Adrenal gland (tissue), 12 donors: ENCODE measurements around the gene EHD1. TPM values are rescaled to one million over a fixed set of nuclear protein-coding genes. Genes with fewer than 3 reads are reported as not detected.

Experiments
- DNase-seq, 7 donors: peaks; one replicate each; pipeline ENCODE4 v3.0.0-alpha.2; 2019 to 2020
- H3K27ac ChIP-seq, 5 donors: fragments of 200-600 bp; sonication (generic) in 4 of 5; 1 replicate in 3 of 5; 2 replicates in 2 of 5; pipeline versions ENCODE4 v1.5.1 to v1.8.0; 2016 to 2020; ENCODE audit warnings: mild to moderate bottlenecking in 1 of 5
- H3K27me3 ChIP-seq: fragments of 200-600 bp; 2 replicates; pipeline ENCODE4 v1.8.0; 2021
- H3K36me3 ChIP-seq, 2 donors: fragments of 200-600 bp; replicated peaks in 1 of 2; 1 replicate in 1 of 2; 2 replicates in 1 of 2; pipeline versions ENCODE4 v1.5.1 to v1.8.0; 2018 to 2022
- H3K4me1 ChIP-seq, 2 donors: fragments of 200-600 bp; replicated peaks in 1 of 2; 1 replicate in 1 of 2; 2 replicates in 1 of 2; pipeline versions ENCODE4 v1.5.1 to v1.8.0; 2018 to 2021
- H3K4me3 ChIP-seq, 4 donors: fragments of 200-600 bp; sonication (generic) in 3 of 4; one replicate each; pipeline ENCODE4 v1.5.1; 2016 to 2018
- H3K9me3 ChIP-seq, 3 donors: fragments of 200-600 bp; sonication (generic) in 1 of 3; replicated peaks in 1 of 3; 1 replicate in 2 of 3; 2 replicates in 1 of 3; pipeline versions ENCODE4 v1.5.1 to v1.8.0; 2016 to 2021
- POLR2A ChIP-seq, 2 donors: fragments of 450-650 bp; IDR thresholded peaks; one replicate each; pipeline ENCODE4 v1.6.1; 2017; ENCODE audit warnings: antibody characterized with exemption in 2 of 2, mild to moderate bottlenecking in 2 of 2, moderate library complexity in 1 of 2
- WGBS, 4 donors: extraction: QIAGEN DNeasy Blood & Tissue Kit in 2 of 4; methylation state at CpG; one replicate each; pipeline versions ENCODE4 v1.1.5 to v1.1.7; 2013 to 2017; 5-methylcytosine and 5-hydroxymethylcytosine counted together
- intact Hi-C, 2 donors: fragments of 100-400 bp; cut with DNase I; formaldehyde crosslinking; loops; one replicate each; pipeline versions ENCODE4 v1.14.1 to v1.15.0; 2022 to 2023
- polyA plus RNA-seq, 3 donors: library from polyadenylated mRNA; stranded (reverse); fragments of 200-250 nt in 2 of 3; fragments of 350-450 nt in 1 of 3; fragmentation: Illumina TruSeq in 1 of 3; extraction: RNeasy Lipid Tissue Mini Kit (QIAGEN cat#74804) in 1 of 3; gene quantifications; one replicate each; pipeline ENCODE4 v1.2.3, GENCODE V29; 2013 to 2014
- total RNA-seq, 9 donors: library from RNA; depleted of rRNA in 4 of 9; stranded (reverse); fragments of >200 nt in 4 of 9; fragments of 120-200 nt in 1 of 9; fragmentation: NEBNext Ultra II Directional in 1 of 9; extraction: Animal tissue kit (Norgen Biotek cat#: 25700) in 1 of 9; gene quantifications; one replicate each; pipeline versions ENCODE4 v1.1.0 to v1.2.4, GENCODE V29; 2013 to 2023
- TF ChIP-seq, protein P1 (sequence below), 6 experiments: fragments of 450-650 bp in 4 of 6; fragments of 200-600 bp in 2 of 6; sonication (generic) in 1 of 6; IDR thresholded peaks; 1 replicate in 5 of 6; 2 replicates in 1 of 6; pipeline versions ENCODE4 v1.5.1 to v1.8.0; 2016 to 2021; ENCODE audit warnings: antibody characterized with exemption in 6 of 6, mild to moderate bottlenecking in 2 of 6, moderate library complexity in 1 of 6
- donor health status: healthy with polysubstance abuse.
- donor health status: Bipolar disorder and iron deficiency.
- donor health status: DM: yes; HTN: yes; CAD: no.
- donor health status: DM: no; HTN: no; CAD: no.
- donor health status: DM: no; HTN: no; CAD: no.
- donor health status: DM: yes; HTN: yes; CAD: no.

The EHD1 gene
- total and polyA plus RNA-seq, 12 donors = 14.3 to 107 (median 52.9) TPM

DNA sequence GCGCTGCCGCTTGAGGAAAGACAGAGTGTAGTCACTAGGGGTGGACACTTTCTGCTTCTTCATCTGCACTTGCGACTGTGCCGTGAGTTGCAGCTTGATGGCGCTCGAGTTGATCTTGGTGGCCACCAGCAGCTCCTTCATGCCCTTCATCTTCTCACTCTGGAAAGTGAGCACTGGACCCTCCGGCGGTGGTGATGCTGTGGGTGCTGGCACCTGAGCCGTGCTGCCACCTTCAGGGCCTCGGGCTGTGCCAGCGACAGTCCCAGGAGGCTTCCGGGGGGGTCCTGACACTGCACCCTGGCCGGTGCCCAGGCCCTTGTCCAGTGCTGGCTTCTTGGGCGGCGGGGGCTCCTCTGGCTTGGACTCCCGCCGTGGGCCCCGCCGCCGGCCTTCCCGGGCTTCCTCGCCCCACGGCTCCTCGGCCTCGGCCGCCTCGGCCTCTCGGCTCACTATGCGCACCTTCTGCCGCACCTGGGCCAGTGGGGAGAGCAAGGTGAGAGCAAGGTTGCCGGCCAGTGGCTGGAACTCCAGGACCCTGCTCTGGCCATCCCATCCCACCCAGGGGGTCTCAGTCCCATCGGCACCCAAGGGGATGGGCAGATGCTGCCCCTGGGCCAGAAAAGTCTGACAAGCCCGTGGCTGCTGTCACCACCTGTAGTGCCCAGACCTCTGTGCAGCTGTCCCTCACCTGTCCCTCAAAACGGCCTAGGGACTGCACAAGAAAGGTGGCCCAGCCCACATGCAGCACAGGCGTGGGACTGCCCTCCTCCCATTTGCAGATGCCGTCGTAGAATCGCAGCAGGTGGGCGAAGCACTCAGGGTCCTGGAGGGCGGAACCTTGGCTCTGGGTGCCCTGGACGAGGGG lies 73.8 kb downstream of the EHD1 start:
- Histone ChIP-seq H3K4me1 (peaks cover 22 to 32% of the 10 kb centered on the region in 2 donors), H3K27ac (peak overlapping the region in 3 of 5 donors; percentile 77 to 88 (median 87)), H3K27me3 (no peaks in the 10 kb centered on the region), H3K9me3 (no peaks in the 10 kb centered on the region), H3K4me3 (no peak overlapping the region), H3K36me3 (peaks cover 0 to 30% of the 10 kb centered on the region in 2 donors)
- intact Hi-C loops = no loop called here
- 86 to 91% (median 88%) methylated on average over 18 to 41 of the region's 41 CpGs for WGBS, 4 donors
- DNase-seq = no peak
- TF ChIP-seq POLR2A (IDR thresholded peaks at IDR 0.05) = no peak
- TF ChIP-seq, protein P1, sequence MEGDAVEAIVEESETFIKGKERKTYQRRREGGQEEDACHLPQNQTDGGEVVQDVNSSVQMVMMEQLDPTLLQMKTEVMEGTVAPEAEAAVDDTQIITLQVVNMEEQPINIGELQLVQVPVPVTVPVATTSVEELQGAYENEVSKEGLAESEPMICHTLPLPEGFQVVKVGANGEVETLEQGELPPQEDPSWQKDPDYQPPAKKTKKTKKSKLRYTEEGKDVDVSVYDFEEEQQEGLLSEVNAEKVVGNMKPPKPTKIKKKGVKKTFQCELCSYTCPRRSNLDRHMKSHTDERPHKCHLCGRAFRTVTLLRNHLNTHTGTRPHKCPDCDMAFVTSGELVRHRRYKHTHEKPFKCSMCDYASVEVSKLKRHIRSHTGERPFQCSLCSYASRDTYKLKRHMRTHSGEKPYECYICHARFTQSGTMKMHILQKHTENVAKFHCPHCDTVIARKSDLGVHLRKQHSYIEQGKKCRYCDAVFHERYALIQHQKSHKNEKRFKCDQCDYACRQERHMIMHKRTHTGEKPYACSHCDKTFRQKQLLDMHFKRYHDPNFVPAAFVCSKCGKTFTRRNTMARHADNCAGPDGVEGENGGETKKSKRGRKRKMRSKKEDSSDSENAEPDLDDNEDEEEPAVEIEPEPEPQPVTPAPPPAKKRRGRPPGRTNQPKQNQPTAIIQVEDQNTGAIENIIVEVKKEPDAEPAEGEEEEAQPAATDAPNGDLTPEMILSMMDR (IDR thresholded peaks at IDR 0.05) = no peak

DNA sequence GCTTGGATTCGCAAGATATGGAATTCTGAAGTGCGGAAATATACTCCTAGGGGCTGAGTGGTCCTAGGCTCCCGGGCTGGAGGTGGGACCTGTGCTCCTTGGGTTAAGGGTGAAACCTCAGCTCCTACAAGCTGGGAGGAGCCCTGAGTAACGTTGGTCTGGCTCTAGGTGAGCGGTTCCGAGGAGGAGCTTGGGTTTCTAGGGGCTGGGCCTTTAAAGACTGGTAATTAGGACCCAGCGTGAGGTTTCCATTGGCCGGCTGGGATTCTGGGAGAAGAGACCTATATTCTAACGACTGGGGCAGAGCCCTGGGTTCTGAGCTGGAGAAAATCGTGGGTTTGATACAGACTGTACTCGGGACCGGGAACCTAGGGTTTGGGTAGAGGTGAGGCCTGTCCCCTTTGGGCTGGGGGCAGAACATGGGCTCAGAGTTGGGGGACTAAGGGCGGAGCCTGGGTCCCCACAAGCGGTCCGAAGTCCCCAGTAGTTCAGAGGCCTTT lies 74.5 kb downstream of the EHD1 start:
- intact Hi-C loops = no loop called here
- Histone ChIP-seq H3K27ac (peak overlapping the region; percentile 40 to 88 (median 77)), H3K4me3 (peak overlapping the region in 2 of 4 donors; percentile 31 to 77)

GRCh38 chr11:64803158-64803845 lies 75.1 kb downstream of the EHD1 start, which contains the start of gene MAP4K2:
TSS of gene MAP4K2 (minus strand) at chr11:64803214. CDS start at chr11:64803149, 65 bp downstream.
- intact Hi-C loops = no loop called here
- H3K4me3 ChIP-seq = peak within 1 kb of the TSS in 3 of 4 donors; percentile 3 to 77 (median 37)
- peaks cover 0 to 37% of the 10 kb centered on the region in 2 donors for H3K36me3 ChIP-seq
- 0 to 1% (median 0%) methylated on average over 13 to 51 of the region's 58 CpGs for WGBS, 4 donors
- peak; percentile 84 to 94 (median 89) for DNase-seq
- H3K27me3 ChIP-seq = no peaks in the 10 kb centered on the region
- peaks cover 18 to 26% of the 10 kb centered on the region in 2 donors for H3K4me1 ChIP-seq
- H3K27ac ChIP-seq = peak within 1 kb of the TSS; percentile 40 to 88 (median 77)
- H3K9me3 ChIP-seq = no peaks in the 10 kb centered on the region
- TF ChIP-seq, protein P1 (IDR thresholded peaks at IDR 0.05) = peak in 1 of 6 experiments; percentile 28
- TF ChIP-seq POLR2A (IDR thresholded peaks at IDR 0.05) = no peak

More for the DNA sequence above, 74.5 kb downstream of the EHD1 start:
- Histone ChIP-seq H3K27me3 (no peaks in the 10 kb centered on the region), H3K4me1 (peaks cover 18 to 26% of the 10 kb centered on the region in 2 donors), H3K36me3 (peaks cover 0 to 32% of the 10 kb centered on the region in 2 donors), H3K9me3 (no peaks in the 10 kb centered on the region)
- peak in 1 of 7 donors; percentile 63 for DNase-seq
- no peak for TF ChIP-seq POLR2A (IDR thresholded peaks at IDR 0.05)
- TF ChIP-seq, protein P1 (IDR thresholded peaks at IDR 0.05) = no peak
- 40 to 47% (median 41%) methylated on average over 13 to 15 of the region's 15 CpGs for WGBS, 4 donors
